Panc1 (cell line): ENCODE measurements around the gene SEC16A.

Experiments used
- POLR2AphosphoS5 ChIP-seq: IDR thresholded peaks from 2 replicates; pipeline ENCODE4 v1.6.1; 2012; ENCODE audit warnings: mild to moderate bottlenecking, low read depth, low read length, moderate library complexity
- SIN3A ChIP-seq: IDR thresholded peaks from 2 replicates; pipeline ENCODE4 v1.6.1; 2012; ENCODE audit warnings: low read depth, mild to moderate bottlenecking, low read length, moderate library complexity, borderline replicate concordance; ENCODE audit not compliant: insufficient read depth
- TCF7L2 ChIP-seq: IDR thresholded peaks from 2 replicates; pipeline ENCODE4 v1.6.1; 2011; ENCODE audit warnings: mild to moderate bottlenecking, low read depth, low read length, inconsistent platforms
- TF ChIP-seq, protein P1 (sequence below): fragments of 450-650 bp; IDR thresholded peaks from 2 replicates; pipeline ENCODE4 v1.5.1; 2017; ENCODE audit warnings: mild to moderate bottlenecking
- TF ChIP-seq, protein P2 (sequence below), 2 experiments: IDR thresholded peaks; 2 replicates each; pipeline ENCODE4 v1.6.1; 2011 to 2012; ENCODE audit warnings: low read depth in 2 of 2, control low read depth in 1 of 2, low read length in 1 of 2, mild to moderate bottlenecking in 1 of 2, moderate library complexity in 1 of 2; ENCODE audit not compliant: insufficient read depth in 1 of 2

DNA sequence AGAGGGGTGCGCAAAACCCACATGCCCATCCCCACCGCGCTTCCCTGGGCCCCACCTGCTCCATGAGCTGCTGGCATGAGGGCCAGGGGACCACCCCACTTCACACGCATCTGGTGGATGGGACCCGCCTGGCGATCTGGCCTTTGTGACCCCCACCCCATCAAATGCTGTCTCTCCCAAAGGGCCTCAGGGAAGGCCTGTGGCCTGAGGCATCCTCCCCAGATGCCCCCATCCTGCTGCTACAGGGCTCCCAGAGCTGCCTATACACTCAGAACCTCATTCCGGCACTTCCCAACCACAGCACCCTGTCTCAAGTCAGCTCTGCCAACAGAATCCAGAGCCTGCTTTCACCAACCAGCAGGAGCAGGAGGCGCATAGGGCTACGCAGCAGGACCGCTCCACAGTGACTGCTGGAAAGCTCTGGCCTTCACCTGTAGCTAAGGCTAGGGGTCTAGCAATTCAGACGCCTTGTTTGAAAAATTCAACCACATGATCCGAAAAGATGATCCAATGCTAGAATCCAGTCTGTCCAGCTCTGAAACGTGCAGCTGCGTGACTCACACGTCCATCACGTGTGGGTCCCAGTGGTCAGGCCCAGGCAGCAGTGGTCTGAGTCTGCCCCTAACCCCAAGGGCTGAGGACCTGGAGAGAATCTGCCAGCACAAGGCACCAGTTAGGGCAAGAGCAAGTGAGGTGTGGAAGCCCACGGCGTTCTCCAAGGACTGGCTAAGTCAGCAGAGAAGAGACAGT lies 81.5 kb downstream of the SEC16A start:
- TF ChIP-seq, protein P1, sequence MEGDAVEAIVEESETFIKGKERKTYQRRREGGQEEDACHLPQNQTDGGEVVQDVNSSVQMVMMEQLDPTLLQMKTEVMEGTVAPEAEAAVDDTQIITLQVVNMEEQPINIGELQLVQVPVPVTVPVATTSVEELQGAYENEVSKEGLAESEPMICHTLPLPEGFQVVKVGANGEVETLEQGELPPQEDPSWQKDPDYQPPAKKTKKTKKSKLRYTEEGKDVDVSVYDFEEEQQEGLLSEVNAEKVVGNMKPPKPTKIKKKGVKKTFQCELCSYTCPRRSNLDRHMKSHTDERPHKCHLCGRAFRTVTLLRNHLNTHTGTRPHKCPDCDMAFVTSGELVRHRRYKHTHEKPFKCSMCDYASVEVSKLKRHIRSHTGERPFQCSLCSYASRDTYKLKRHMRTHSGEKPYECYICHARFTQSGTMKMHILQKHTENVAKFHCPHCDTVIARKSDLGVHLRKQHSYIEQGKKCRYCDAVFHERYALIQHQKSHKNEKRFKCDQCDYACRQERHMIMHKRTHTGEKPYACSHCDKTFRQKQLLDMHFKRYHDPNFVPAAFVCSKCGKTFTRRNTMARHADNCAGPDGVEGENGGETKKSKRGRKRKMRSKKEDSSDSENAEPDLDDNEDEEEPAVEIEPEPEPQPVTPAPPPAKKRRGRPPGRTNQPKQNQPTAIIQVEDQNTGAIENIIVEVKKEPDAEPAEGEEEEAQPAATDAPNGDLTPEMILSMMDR = no peak
- peak; percentile 38; the same call in 1 of the 2 replicates for TF ChIP-seq POLR2AphosphoS5
- TF ChIP-seq, protein P2, sequence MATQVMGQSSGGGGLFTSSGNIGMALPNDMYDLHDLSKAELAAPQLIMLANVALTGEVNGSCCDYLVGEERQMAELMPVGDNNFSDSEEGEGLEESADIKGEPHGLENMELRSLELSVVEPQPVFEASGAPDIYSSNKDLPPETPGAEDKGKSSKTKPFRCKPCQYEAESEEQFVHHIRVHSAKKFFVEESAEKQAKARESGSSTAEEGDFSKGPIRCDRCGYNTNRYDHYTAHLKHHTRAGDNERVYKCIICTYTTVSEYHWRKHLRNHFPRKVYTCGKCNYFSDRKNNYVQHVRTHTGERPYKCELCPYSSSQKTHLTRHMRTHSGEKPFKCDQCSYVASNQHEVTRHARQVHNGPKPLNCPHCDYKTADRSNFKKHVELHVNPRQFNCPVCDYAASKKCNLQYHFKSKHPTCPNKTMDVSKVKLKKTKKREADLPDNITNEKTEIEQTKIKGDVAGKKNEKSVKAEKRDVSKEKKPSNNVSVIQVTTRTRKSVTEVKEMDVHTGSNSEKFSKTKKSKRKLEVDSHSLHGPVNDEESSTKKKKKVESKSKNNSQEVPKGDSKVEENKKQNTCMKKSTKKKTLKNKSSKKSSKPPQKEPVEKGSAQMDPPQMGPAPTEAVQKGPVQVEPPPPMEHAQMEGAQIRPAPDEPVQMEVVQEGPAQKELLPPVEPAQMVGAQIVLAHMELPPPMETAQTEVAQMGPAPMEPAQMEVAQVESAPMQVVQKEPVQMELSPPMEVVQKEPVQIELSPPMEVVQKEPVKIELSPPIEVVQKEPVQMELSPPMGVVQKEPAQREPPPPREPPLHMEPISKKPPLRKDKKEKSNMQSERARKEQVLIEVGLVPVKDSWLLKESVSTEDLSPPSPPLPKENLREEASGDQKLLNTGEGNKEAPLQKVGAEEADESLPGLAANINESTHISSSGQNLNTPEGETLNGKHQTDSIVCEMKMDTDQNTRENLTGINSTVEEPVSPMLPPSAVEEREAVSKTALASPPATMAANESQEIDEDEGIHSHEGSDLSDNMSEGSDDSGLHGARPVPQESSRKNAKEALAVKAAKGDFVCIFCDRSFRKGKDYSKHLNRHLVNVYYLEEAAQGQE (IDR thresholded peaks at IDR 0.05; ENCODE audit: insufficient read depth in 1 of 2, low read depth in 2 of 2, low read length in 1 of 2) = no peak
- no peak for TF ChIP-seq SIN3A
- no peak for TF ChIP-seq TCF7L2
